GM06990 (cell line): Measurements from ENCODE around the gene HMX2.

ENCODE experiments used
- DNase-seq: peaks from one replicate; pipeline ENCODE4 v3.0.0-alpha.2; 2011; ENCODE audit not compliant: insufficient read length; ENCODE audit errors: extremely low read depth
- H3K27me3 ChIP-seq: replicated peaks from 2 replicates; pipeline ENCODE4 v1.6.0; 2011; ENCODE audit warnings: low read length; ENCODE audit not compliant: control insufficient read depth, insufficient read depth
- H3K36me3 ChIP-seq: 2 replicates; pipeline ENCODE4 v1.5.1; 2011; ENCODE audit warnings: low read length; ENCODE audit not compliant: control insufficient read depth, insufficient read depth
- H3K4me3 ChIP-seq: replicated peaks from 2 replicates; pipeline ENCODE4 v1.5.1; 2011; ENCODE audit warnings: low read depth, mild to moderate bottlenecking, control low read depth, low read length
- CTCF ChIP-seq: IDR thresholded peaks from 2 replicates; pipeline ENCODE4 v1.5.1; 2011; ENCODE audit warnings: low read length, control low read depth, mild to moderate bottlenecking, inconsistent platforms; ENCODE audit not compliant: insufficient read depth, poor library complexity, severe bottlenecking

Gene HMX2

GRCh38 chr10:123136221-123136805, 11.6 kb upstream of the HMX2 start:
- TF ChIP-seq CTCF: no peak
- H3K36me3 ChIP-seq: no peaks in the 10 kb centered on the region
- peak; percentile 62 for DNase-seq
- peak overlapping the region; percentile 72 for H3K4me3 ChIP-seq
- no peaks in the 10 kb centered on the region; the same call in none of the 2 replicates for H3K27me3 ChIP-seq

GRCh38 chr10:123136806-123137642, 10.9 kb upstream of the HMX2 start:
- no peak for TF ChIP-seq CTCF
- peak; percentile 82 for DNase-seq
- H3K27me3 ChIP-seq: no peaks in the 10 kb centered on the region; the same call in none of the 2 replicates
- H3K4me3 ChIP-seq: peak overlapping the region; percentile 72
- no peaks in the 10 kb centered on the region for H3K36me3 ChIP-seq

- no peak for TF ChIP-seq CTCF
- Histone ChIP-seq H3K36me3 (no peaks in the 10 kb centered on the region), H3K4me3 (peak overlapping the region; percentile 72), H3K27me3 (no peaks in the 10 kb centered on the region; the same call in none of the 2 replicates)
- DNase-seq: no peak
These were observed 8.8 kb upstream of the HMX2 start for GRCh38 chr10:123139165-123139520.

- peak overlapping the region; percentile 72 for H3K4me3 ChIP-seq
These were observed 8.3 kb upstream of the HMX2 start for GRCh38 chr10:123139521-123140163.

More at GRCh38 chr10:123139521-123140163, 8.3 kb upstream of the HMX2 start:
- Histone ChIP-seq H3K36me3 (no peaks in the 10 kb centered on the region), H3K27me3 (no peaks in the 10 kb centered on the region; the same call in 1 of the 2 replicates)
- no peak for TF ChIP-seq CTCF
- no peak for DNase-seq
